ENCODE measurements around the gene EMILIN3. TPM values are rescaled to one million over a fixed set of nuclear protein-coding genes. Genes with fewer than 3 reads are reported as not detected.

Gene EMILIN3
- total and polyA plus RNA-seq, 12 donors: 0.20 to 6.4 (median 2.8) TPM

GRCh38 chr20:41345729-41346067 is 20.9 kb downstream of the EMILIN3 start:
- Histone ChIP-seq H3K4me3 (no peak overlapping the region), H3K4me1 (peaks cover 0 to 27% (median 9%) of the 10 kb centered on the region in 9 donors), H3K27ac (no peak overlapping the region), H3K27me3 (no peaks in the 10 kb centered on the region), H3K9me3 (no peaks in the 10 kb centered on the region), H3K36me3 (peaks cover 0 to 50% (median 12%) of the 10 kb centered on the region in 9 donors)
- 92% methylated on average over 17 of the region's 17 CpGs for WGBS, 2 donors
- intact Hi-C loops (cut with DNase I): loop anchor here in 5 of 10 donors (5.0 to 10.0 kb wide), 6 partner anchors 47 to 371 kb away; partner anchors contain the start of genes CHD6 (in 1 of the 5) and PLCG1 (in 1 of the 5)
- ATAC-seq (no peak), DNase-seq (no peak)
- TF ChIP-seq CTCF (IDR thresholded peaks at IDR 0.05): no peak

- no peak for DNase-seq
- TF ChIP-seq CTCF (IDR thresholded peaks at IDR 0.05): no peak
- no peaks in the 10 kb centered on the region for H3K9me3 ChIP-seq
- WGBS, 2 donors: 91 to 94% methylated on average over 11 of the region's 11 CpGs
- intact Hi-C loops (cut with DNase I): loop anchor here (5.0 to 10.0 kb wide), 9 partner anchors 47 to 378 kb away; partner anchors contain the start of genes PLCG1 (in 2 of the 10) and CHD6 (in 1 of the 10)
- no peak overlapping the region for H3K27ac ChIP-seq
- no peak for ATAC-seq
- peaks cover 0 to 33% (median 15%) of the 10 kb centered on the region in 9 donors for H3K4me1 ChIP-seq
- no peaks in the 10 kb centered on the region for H3K27me3 ChIP-seq
- H3K36me3 ChIP-seq: peaks cover 0 to 45% (median 12%) of the 10 kb centered on the region in 9 donors
- no peak overlapping the region for H3K4me3 ChIP-seq
These were observed 21.5 kb downstream of the EMILIN3 start for GRCh38 chr20:41344938-41345728.

GRCh38 chr20:41344477-41344876 is 22.1 kb downstream of the EMILIN3 start:
- 89 to 95% methylated on average over 4 of the region's 4 CpGs for WGBS, 2 donors
- no peak for DNase-seq
- intact Hi-C loops (cut with DNase I): loop anchor here in 9 of 10 donors (5.0 to 10.0 kb wide), 8 partner anchors 68 to 377 kb away; partner anchors contain the start of genes PLCG1 (in 2 of the 9) and CHD6 (in 1 of the 9)

More at GRCh38 chr20:41344477-41344876, 22.1 kb downstream of the EMILIN3 start:
- H3K9me3 ChIP-seq: no peaks in the 10 kb centered on the region
- H3K36me3 ChIP-seq: peaks cover 0 to 38% (median 5%) of the 10 kb centered on the region in 9 donors
- TF ChIP-seq CTCF (IDR thresholded peaks at IDR 0.05): no peak
- H3K27me3 ChIP-seq: peaks cover 0 to 4% (median 0%) of the 10 kb centered on the region in 7 donors
- H3K4me1 ChIP-seq: peaks cover 4 to 39% (median 21%) of the 10 kb centered on the region in 9 donors
- no peak overlapping the region for H3K27ac ChIP-seq
- ATAC-seq: no peak
- H3K4me3 ChIP-seq: no peak overlapping the region

Measured in heart right ventricle (tissue), 16 donors.